AG10803 (cell line): Measurements from ENCODE around the gene BBS5.

ENCODE experiments used
- DNase-seq: peaks from one replicate; pipeline ENCODE4 v3.0.0; 2010; ENCODE audit warnings: low read depth
- H3K4me3 ChIP-seq: 2 replicates; pipeline ENCODE4 v1.5.1; 2011; ENCODE audit warnings: mild to moderate bottlenecking, low read length, control low read depth
- TF ChIP-seq, protein P1 (sequence below): conservative IDR thresholded peaks from 2 replicates; pipeline ENCODE4 v1.5.1; 2011; ENCODE audit warnings: mild to moderate bottlenecking, low read length, control low read depth, inconsistent platforms

The BBS5 gene

DNA sequence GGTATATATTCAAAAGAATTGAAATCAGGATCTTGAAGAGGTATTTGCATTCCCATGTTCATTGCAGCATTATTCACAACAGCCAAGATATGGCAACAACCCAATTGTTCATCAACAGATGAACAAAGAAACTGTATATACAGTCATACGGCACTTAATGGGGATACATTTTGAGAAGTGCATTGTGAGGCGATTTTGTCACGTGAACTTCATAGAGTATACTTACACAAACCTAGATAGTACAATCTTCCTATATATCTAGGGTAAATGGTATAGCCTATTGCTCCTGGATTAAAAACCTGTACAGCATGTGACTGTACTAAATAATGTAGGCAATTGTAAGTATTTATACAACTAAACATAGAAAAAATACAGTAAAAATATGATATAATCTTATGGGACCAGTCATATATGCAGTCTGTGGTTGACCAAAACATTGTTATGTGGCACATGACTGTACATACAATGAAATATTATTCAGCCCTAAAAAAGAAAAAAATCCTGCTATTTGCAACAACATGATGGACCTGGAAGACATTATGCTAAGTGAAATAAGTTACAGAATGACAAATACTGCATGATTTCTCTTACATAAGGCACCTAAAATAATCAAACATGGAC is 9.2 kb upstream of the BBS5 start:
- H3K4me3 ChIP-seq, result no peak overlapping the region
- TF ChIP-seq, protein P1, sequence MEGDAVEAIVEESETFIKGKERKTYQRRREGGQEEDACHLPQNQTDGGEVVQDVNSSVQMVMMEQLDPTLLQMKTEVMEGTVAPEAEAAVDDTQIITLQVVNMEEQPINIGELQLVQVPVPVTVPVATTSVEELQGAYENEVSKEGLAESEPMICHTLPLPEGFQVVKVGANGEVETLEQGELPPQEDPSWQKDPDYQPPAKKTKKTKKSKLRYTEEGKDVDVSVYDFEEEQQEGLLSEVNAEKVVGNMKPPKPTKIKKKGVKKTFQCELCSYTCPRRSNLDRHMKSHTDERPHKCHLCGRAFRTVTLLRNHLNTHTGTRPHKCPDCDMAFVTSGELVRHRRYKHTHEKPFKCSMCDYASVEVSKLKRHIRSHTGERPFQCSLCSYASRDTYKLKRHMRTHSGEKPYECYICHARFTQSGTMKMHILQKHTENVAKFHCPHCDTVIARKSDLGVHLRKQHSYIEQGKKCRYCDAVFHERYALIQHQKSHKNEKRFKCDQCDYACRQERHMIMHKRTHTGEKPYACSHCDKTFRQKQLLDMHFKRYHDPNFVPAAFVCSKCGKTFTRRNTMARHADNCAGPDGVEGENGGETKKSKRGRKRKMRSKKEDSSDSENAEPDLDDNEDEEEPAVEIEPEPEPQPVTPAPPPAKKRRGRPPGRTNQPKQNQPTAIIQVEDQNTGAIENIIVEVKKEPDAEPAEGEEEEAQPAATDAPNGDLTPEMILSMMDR, result no peak
- DNase-seq, result no peak

DNA sequence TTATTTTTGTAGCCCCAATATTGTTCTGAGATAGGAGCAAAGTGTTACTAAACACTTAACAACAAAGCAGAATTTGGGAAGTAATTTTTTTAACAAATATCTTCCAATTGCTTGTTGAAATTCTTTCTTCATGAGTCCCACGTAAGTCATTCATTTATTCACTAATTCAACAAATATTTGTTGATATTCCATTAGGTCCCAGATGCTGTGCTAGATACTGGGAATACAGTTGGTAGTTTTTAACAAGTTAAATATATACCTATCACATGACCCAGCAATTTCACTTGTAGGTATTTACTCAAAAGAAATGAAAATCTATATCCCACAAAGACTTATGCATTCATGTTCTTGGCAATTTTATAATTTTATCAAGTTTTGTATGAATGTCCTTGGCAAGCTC is 7.0 kb upstream of the BBS5 start:
- no peak overlapping the region for H3K4me3 ChIP-seq
- TF ChIP-seq, protein P1, result no peak
- no peak for DNase-seq

DNA sequence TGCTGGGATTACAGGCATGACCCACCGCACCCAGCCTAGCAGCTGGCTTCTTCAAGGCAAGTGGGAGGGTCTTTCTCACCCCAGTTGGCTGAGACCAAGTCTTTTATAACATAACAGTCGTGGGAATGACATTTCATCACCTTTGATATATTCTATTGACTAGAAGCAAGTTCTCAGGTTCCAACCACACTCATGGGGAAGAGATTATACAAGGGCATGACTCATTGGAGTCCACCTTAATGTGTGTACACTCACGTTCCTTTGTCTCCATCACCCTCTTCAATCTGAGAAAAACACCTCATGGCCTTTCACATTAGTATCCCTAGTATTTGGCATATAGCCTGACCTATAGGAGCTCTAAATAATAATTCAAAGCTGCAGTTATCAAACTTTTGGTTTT is 2.8 kb upstream of the BBS5 start:
- no peak for DNase-seq
- TF ChIP-seq, protein P1, result no peak
- no peak overlapping the region for H3K4me3 ChIP-seq

DNA sequence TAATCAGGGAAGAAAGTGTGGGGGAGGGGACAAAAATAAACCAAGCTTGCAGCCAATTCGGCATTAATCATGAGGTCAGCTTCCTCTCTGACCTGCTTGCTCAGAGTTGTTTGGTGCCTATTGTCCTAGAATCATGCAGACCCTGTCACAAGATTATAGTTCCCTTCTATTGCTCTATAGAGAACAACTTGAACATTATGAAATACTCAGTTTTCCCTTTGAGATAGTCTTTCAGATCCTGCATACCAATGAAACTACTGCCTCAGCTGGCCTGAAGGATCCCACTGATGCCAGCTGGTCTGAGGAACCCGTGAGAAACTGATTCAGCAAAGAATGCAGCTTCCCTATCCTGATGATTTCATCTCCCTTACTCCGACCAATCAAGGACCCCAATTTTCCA is 955 bp upstream of the BBS5 start:
- TF ChIP-seq, protein P1, result no peak
- no peak overlapping the region; the same call in 1 of the 2 replicates for H3K4me3 ChIP-seq
- peak; percentile 46 for DNase-seq

DNA sequence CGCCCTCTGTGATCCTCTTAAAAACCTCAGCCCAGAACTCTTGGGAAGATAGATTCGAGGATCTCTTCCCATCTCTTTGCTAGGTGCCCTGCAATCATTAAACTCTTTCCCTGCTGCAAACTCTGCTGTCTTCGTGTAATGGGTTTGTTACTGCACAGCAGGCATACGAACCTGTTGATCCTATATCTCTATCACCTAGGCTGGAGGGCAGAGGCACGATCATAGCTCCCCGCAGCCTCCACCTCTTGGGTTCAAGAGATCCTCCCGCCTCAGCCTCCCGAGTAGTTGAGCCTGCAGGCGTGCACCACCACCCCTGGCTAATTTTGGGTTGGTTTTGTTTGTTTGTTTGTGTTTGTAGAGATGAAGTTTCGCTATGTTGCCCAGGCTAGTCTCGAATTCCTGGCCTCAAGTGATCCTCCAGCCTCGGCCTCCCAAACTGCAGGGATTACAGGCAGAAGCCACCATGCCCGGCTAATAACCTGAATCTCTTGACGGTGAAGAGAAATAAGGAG is 493 bp upstream of the BBS5 start:
- DNase-seq, result no peak
- TF ChIP-seq, protein P1, result no peak
- H3K4me3 ChIP-seq, result peak overlapping the region; percentile 83

DNA sequence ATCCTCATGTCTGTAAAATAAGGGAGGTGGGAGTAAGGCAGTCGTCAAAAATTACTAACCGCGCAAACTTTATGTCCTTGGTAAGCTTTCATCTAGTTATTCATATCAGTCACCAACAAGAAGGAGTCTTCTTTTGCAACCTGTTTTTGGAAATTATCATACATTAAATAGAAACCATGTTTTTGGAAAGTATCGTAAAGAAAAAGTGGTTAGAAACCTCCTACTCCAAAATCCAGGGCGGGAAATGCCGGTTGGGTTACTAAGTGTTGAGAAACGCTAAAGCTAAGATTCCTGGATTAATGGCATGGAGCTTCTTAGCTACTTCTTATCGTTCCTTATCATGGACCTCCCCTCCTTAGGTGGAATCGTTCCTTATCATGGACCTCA is 778 bp downstream of the BBS5 start:
- TF ChIP-seq, protein P1, result no peak
- DNase-seq, result peak; percentile 8
- H3K4me3 ChIP-seq, result peak overlapping the region; percentile 83

DNA sequence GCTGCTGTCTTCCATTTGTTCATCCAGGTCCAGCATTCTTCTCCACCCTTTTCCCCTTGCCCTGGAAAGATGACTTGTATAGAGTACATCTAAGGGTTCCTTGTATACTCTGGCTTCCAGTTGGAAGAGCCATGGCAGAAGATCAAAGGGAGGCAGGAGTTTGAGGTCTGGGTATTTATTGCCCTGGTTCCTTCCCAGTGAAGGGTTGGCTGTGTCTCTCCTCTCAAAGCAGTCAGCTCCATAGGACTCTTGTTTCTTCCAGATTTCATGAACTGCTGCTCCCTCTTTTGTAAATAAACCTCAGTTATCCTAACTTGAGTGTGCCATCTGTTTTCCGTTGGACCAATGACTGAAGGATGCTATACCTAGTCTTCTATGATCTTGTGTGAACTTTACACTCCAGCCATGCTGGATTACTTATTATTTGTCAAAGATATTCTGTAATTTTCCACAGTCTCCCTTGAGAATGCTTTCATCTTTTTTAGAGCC is 6.4 kb downstream of the BBS5 start:
- no peak for DNase-seq
- H3K4me3 ChIP-seq, result no peak overlapping the region
- TF ChIP-seq, protein P1, result no peak
